ENCODE data around the gene SFTPA2.
"Not testable (repeated sequence)": the region's sequence is repeated elsewhere in the genome, so short reads cannot be mapped to it uniquely, and the experiment has no call there.

SFTPA2 gene

DNA sequence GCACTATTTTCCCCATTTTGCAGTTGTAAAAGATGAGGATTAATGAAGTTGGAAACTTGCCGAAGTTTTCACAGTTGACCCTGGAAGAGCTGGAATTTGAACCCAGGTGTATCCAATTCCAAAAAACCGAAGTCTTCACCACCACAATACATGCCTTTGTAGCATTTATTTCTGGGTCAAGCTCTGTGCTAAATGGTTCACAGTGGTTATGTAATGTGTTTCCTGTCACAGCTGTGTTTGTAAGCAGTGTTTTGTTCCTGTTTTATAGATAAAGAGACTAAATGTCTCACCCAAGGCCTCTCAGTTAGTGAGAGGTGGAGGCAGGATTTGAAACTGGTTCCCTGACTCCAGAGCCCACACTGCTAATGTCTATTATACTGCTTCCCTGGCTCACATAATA lies 17.6 kb downstream of the SFTPA2 start:
- TF ChIP-seq ZNF274 (IDR thresholded peaks at IDR 0.05; ENCODE audit: low read depth, low read length): no peak
- no peak overlapping the region for H3K4me3 ChIP-seq (ENCODE audit: low read length)

DNA sequence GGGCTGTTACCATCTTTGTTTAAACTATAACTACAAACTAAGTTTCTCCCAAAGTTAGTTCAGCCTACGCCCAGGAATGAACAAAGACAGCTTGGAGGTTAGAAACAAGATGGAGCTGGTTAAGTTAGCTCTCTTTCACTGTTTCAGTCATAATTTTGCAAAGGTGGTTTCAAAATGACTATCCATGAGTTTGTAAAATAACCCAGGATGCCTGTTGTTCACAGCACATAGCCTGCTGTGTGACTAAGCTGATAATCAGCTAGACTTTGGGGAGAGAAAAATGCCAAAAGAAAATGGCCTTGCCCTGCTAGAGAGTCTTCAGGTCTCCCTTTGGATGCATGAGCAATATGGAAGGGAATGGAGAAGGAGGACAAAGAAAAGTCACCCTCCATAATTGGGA lies 19.3 kb downstream of the SFTPA2 start:
- H3K4me3 ChIP-seq (ENCODE audit: low read length): not testable (repeated sequence)

DNA sequence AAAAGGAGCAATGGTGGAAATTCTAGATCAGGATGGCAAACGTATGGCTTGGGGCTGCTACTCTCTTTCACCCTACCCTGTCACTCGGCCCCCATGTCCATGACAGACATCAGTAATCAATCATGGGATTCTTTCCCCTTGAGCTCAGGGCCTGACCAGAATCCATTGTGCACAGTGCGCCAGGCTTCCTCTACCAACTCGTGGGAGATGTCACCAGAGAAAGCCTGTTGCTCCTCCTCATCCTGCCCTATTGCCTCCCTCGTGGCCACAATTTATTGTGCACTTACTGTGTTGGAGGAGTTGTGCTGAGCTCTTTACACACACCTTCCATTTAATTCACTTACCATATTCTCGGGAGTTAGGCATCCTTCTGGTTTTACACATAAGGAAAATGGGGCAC lies 21.9 kb downstream of the SFTPA2 start:
- H3K4me3 ChIP-seq (ENCODE audit: low read length): not testable (repeated sequence)

GRCh38 chr10:79533903-79534175 lies 26.4 kb downstream of the SFTPA2 start:
- not testable (repeated sequence) for H3K4me3 ChIP-seq (ENCODE audit: low read length)

DNA sequence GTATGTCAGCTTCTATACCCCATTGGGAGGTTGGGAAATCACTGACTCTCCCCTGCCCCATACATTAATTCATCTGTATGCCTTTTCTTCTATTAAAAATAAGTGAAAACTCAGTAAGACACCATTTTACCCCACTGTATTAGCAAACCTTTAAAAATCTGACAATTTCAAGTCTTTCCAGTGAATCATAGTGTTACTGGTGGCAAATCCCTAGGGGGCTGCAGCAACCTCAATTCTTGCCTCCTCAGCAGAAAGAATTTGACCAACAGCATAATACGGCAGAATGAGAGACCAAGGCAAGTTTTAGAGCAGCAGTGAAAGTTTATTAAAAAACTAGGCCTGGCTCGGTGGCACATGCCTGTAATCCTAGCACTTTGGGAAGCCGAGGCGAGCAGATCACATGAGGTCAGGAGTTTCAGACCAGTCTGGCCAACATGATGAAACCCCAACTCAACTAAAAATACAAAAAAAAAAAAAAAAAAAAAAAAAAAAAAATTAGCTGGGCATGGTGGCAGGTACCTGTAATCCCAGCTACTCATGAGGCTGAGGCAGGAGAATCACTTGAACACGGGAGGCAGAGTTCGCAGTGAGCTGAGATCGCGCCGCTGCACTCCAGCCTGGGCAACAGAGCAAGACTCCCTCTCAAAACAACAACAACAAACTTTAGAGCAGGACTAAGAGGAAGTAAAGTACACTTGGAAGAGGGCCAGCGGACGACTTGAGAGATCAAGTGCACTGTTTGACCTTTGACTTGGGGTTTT lies 26.9 kb downstream of the SFTPA2 start:
- not testable (repeated sequence) for H3K4me3 ChIP-seq (ENCODE audit: low read length)

DNA sequence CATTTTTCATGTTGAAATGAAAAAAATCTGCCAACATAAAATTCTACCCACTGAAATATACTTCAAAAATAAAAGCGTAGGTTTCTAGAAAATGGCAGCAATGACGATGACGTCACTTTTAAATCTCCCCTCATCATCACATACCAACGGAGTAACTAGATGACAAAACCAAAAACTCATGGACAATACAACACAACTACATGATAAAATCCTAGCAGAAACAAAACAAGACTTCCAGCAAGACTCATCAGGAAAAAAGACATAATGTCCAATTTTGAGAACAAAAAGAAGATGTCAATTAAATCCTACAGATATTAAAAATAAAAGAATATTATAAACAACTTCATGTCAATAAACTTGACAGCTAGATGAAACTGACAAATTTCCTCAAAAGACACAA lies 31.9 kb downstream of the SFTPA2 start:
- H3K4me3 ChIP-seq (ENCODE audit: low read length): not testable (repeated sequence)

GRCh38 chr10:79525049-79525710 lies 35.0 kb downstream of the SFTPA2 start:
- H3K4me3 ChIP-seq (ENCODE audit: low read length): not testable (repeated sequence)

DNA sequence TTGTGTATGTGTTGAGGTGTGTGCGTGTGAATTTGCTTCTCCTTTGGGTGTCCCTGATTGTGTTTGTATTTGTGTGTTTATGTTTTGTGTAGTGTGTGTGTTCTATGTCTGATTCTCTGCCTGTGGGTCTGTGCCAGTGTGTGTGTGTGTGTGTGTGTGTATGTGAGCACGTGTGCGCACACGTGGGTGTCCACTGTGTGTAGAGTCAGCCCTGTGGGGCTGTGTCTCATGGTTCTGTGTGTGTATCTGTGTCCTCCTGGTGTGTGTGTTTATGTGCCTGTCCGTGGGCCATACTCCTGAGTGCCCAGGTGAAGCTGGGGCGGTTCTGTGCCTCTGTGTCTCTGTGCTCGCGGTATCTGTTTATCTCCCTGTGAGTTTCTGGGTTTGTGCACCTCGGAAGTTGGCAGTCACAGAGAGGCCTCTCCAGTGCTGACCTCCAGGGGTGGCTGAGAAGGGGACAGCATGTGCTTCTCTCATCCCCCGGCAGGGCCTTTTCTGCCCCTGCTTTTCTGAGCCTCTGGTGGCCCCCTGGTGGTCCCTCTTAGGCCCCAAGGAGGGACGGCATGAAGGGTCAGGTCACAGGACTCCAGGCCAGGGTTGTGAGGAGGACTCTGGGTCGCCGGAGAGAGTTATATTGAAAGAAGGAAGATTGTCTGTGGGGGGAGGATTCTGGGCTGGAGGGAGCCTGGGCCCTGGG lies 36.9 kb downstream of the SFTPA2 start:
- H3K4me3 ChIP-seq (ENCODE audit: low read length): not testable (repeated sequence)

DNA sequence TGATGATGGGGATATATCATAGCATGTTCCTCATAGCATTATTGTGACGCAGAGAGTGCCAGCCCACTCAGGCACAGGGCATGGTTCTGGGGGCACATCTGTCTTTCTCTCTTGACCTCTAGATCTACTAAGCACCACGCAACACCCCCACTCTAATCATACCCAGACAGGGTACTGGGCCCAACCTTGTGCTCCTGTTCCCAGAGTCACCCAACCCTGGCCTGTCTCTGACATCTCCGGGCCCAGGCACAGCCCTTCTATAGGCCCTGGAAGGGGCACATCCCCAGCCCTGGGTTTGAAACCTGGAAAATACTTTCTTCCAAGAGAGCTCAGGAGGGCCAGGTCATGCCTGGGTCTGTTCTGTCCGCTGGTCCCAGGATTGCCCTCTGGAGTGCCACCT lies 37.7 kb downstream of the SFTPA2 start:
- H3K4me3 ChIP-seq (ENCODE audit: low read length): not testable (repeated sequence)

DNA sequence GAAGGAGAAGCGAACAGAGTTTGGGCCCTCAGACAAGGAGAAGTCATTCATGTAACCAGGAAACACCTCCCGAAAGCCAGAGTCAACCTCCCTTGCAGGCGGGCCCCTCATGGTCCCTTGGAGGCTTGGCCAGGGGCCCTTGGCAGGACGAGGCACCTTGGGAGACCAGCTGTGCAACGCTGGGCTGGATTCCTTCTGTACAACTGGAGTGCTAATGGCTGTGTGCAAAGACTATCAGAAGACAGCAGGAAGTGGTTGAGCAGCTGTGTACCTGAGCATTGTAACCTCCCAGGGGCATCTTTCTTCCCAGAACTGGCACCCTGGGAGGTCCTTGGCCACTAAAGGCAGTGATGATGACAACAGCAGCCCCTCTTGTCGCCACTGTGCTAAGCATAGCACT lies 38.5 kb downstream of the SFTPA2 start:
- not testable (repeated sequence) for H3K4me3 ChIP-seq (ENCODE audit: low read length)

GRCh38 chr10:79517567-79517966 lies 42.6 kb downstream of the SFTPA2 start:
- H3K4me3 ChIP-seq (ENCODE audit: low read length): not testable (repeated sequence)

GRCh38 chr10:79516532-79517205 lies 43.5 kb downstream of the SFTPA2 start:
- H3K4me3 ChIP-seq (ENCODE audit: low read length): not testable (repeated sequence)

DNA sequence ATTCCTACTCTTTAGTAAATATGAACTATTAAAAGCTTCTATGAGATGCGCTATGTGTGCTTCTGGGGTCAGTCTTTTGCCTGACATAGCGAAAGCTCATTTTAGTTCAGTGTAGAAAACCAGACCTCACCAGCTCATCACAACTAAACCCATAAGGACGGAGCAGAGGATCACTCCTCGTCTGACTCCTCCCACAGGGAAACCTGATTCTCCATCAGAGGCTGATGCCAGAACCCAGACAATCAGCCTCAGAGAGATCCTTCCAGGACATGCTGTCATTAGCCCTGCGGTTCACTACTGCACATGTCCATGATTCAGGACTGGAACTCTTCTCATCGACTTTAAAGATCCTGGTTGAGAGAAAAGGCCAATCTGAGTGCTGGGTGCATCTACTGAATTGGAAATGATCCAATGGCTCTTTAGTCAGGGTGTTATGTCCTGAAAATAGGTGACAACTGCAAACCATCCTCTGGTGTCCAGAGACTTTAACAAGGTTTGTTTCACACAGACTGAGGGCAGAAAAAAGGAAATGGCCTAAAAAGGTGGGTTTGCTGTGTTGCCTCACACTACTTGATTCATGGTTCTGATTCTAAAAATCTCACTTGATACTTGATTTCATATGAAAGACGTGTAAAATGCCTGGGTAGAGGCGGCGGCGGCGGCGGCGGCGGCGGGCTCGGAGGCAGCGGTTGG lies 48.2 kb downstream of the SFTPA2 start, which contains the start of gene EIF5AL1:
Gene EIF5AL1, plus strand, starts transcription at position 643 of the 693 bp plus-strand sequence. CDS start 117 bp downstream, outside the sequence.
- not testable (repeated sequence) for H3K4me3 ChIP-seq (ENCODE audit: low read length)

DNA sequence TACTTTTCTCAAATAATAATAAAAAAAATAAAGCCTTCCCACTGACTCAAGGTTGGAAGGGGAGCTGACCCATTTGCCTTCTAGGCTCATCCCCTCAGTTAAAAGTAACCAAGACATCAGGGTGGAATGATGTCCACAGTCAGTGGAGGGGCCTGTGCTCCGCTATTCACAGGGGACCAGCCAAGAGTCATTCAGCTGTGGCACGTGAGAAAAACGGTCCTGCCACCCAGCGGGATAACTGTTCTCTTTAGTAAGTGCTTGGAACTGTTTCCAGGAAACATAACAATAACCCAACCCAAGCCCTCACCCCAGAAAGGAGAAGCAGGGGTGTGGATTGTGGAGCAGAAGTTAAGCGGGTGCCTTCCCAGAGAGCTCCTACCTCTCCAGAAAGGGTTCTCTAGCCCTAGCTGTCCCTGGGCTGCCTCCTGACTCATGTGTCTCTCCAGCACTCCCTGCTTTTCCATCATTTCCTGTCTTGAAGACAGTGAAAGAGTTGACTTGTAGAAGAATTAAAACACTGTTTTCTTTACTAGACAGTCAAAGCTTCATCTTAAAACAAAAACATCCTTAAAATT lies 50.2 kb downstream of the SFTPA2 start:
- not testable (repeated sequence) for H3K4me3 ChIP-seq (ENCODE audit: low read length)

- not testable (repeated sequence) for H3K4me3 ChIP-seq (ENCODE audit: low read length)
Observed at GRCh38 chr10:79509306-79509933, 50.8 kb downstream of the SFTPA2 start.

- H3K4me3 ChIP-seq (ENCODE audit: low read length): not testable (repeated sequence)
Observed at GRCh38 chr10:79508245-79508644, 52.0 kb downstream of the SFTPA2 start.
